ENCODE data around the gene DOCK4. TPM values are rescaled to one million over a fixed set of nuclear protein-coding genes. Genes with fewer than 3 reads are reported as not detected.

The DOCK4 gene
- total RNA-seq, 1 donor from 2014 or later = 43.0 TPM

DNA sequence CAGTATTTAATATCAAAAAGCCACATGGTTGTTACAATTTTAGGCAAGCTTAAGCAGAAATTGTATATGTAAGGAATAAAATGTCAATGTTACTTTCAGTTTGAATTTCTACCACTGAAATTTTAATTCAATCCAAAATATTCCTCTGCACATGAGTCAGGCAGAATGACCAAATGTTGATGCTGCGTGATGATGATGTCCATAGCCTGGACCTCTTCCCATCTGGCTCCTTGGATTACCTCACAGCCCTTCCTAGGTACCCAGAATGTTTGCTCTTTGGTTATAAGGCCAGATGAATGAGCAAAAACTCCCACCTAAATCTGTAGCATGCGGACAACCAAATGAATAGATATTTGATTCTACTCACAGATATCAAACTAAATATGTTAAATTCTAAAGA, 385.6 kb downstream of the DOCK4 start:
- TF ChIP-seq CTCF (IDR thresholded peaks at IDR 0.05) = no peak
- Mint-ChIP-seq H3K4me3 (ENCODE audit: unreplicated experiment) (no peak overlapping the region), H3K4me1 (ENCODE audit: low read depth) (no peaks in the 10 kb centered on the region), H3K27me3 (ENCODE audit: low read depth) (no peaks in the 10 kb centered on the region), H3K36me3 (ENCODE audit: low read depth) (peaks cover 18% of the 10 kb centered on the region), H3K9me3 (ENCODE audit: low read depth) (no peaks in the 10 kb centered on the region), H3K27ac (ENCODE audit: unreplicated experiment) (no peak overlapping the region)
- DNase-seq (ENCODE audit: low spot score) = no peak

DNA sequence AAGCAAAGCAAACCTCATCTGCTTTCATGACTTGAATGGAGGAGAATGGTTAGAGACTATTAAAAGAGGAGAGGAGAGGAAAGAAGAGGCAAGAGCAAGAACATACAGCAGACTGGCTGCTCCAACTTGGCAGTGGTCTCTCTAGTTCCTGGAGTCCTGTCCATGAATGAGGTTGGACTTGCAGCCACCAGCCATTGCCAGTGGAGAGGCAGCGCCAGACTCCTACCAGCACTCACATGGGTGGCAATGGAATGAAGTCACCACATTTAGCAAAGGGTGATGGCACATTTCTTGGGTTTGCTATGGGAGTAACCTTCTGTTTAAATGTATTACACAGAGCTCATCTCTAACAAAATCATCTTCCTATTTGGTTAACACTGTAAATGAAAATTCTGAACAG, 386.1 kb downstream of the DOCK4 start:
- Mint-ChIP-seq H3K4me1 (ENCODE audit: low read depth) (no peaks in the 10 kb centered on the region), H3K27me3 (ENCODE audit: low read depth) (no peaks in the 10 kb centered on the region), H3K27ac (ENCODE audit: unreplicated experiment) (no peak overlapping the region), H3K9me3 (ENCODE audit: low read depth) (no peaks in the 10 kb centered on the region), H3K36me3 (ENCODE audit: low read depth) (peaks cover 18% of the 10 kb centered on the region), H3K4me3 (ENCODE audit: unreplicated experiment) (no peak overlapping the region)
- no peak for TF ChIP-seq CTCF (IDR thresholded peaks at IDR 0.05)
- no peak for DNase-seq (ENCODE audit: low spot score)

- Mint-ChIP-seq H3K27me3 (ENCODE audit: low read depth) (no peaks in the 10 kb centered on the region), H3K36me3 (ENCODE audit: low read depth) (peaks cover 2% of the 10 kb centered on the region), H3K4me1 (ENCODE audit: low read depth) (no peaks in the 10 kb centered on the region), H3K9me3 (ENCODE audit: low read depth) (no peaks in the 10 kb centered on the region), H3K4me3 (ENCODE audit: unreplicated experiment) (no peak overlapping the region), H3K27ac (ENCODE audit: unreplicated experiment) (no peak overlapping the region)
- DNase-seq (ENCODE audit: low spot score) = no peak
- no peak for TF ChIP-seq CTCF (IDR thresholded peaks at IDR 0.05)
Measured at GRCh38 chr7:111815354-111815753, 390.8 kb downstream of the DOCK4 start.

GRCh38 chr7:111813306-111813705, 392.9 kb downstream of the DOCK4 start:
- TF ChIP-seq CTCF (IDR thresholded peaks at IDR 0.05) = no peak

GRCh38 chr7:111806232-111806631, 400.0 kb downstream of the DOCK4 start:
- peaks cover 4% of the 10 kb centered on the region for H3K9me3 Mint-ChIP-seq (ENCODE audit: low read depth)
- no peak for TF ChIP-seq CTCF (IDR thresholded peaks at IDR 0.05)
- no peak overlapping the region for H3K27ac Mint-ChIP-seq (ENCODE audit: unreplicated experiment)
- H3K27me3 Mint-ChIP-seq (ENCODE audit: low read depth) = no peaks in the 10 kb centered on the region
- H3K4me3 Mint-ChIP-seq (ENCODE audit: unreplicated experiment) = no peak overlapping the region
- peaks cover 28% of the 10 kb centered on the region for H3K4me1 Mint-ChIP-seq (ENCODE audit: low read depth)
- peaks cover 24% of the 10 kb centered on the region for H3K36me3 Mint-ChIP-seq (ENCODE audit: low read depth)
- no peak for DNase-seq (ENCODE audit: low spot score)

More at GRCh38 chr7:111813306-111813705, 392.9 kb downstream of the DOCK4 start:
- Mint-ChIP-seq H3K4me1 (ENCODE audit: low read depth) (no peaks in the 10 kb centered on the region), H3K36me3 (ENCODE audit: low read depth) (peaks cover 12% of the 10 kb centered on the region), H3K9me3 (ENCODE audit: low read depth) (no peaks in the 10 kb centered on the region), H3K4me3 (ENCODE audit: unreplicated experiment) (no peak overlapping the region), H3K27me3 (ENCODE audit: low read depth) (no peaks in the 10 kb centered on the region), H3K27ac (ENCODE audit: unreplicated experiment) (no peak overlapping the region)
- DNase-seq (ENCODE audit: low spot score) = no peak
